ENCODE data around the gene USP35. TPM values are rescaled to one million over a fixed set of nuclear protein-coding genes. Genes with fewer than 3 reads are reported as not detected.

USP35 gene
- polyA plus RNA-seq, 2 of the 4 experiments (the other 2 are of a cell fraction): 3.8 to 5.8 TPM

DNA sequence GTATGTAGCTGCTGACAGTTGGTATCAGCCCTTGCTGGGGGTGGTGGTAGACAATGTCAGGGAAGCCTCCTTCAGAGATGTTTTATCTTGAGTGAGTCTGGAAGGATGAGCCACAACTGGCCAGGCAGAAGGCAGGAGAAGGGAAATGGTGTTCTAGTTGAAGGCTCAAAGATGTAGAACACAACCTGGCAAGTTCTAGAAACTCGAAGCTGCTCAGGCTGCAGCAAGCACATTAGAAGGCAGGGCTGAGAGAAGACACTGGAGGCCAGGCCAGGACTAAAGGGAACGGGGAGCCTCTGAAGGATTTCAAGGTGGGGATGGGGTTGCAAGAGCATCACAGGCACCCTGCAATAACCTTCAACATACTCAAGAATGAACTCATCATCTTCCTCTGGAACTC, 40.4 kb downstream of the USP35 start:
- CTCF ChIA-PET: interaction anchor here (1.0 to 3.4 kb wide), 7 partner anchors 9 to 335 kb away, joined by 3 to 39 read pairs (median 4); no protein-coding TSS in a partner anchor
- H3K4me2 ChIP-seq: no peak overlapping the region
- ATAC-seq: no peak
- no peak overlapping the region for H3K4me3 ChIP-seq
- DNase-seq (ENCODE audit: low read depth in 1 of 2, low spot score in 1 of 2): no peak
- TF ChIP-seq MAX (IDR thresholded peaks at IDR 0.05) (no peak), EP300 (IDR thresholded peaks at IDR 0.05) (no peak), HES2 (IDR thresholded peaks at IDR 0.05) (no peak), POLR2A (IDR thresholded peaks at IDR 0.05; ENCODE audit: low read length) (no peak), CHD2 (IDR thresholded peaks at IDR 0.05; ENCODE audit: low read length, partially characterized antibody) (no peak), REST (IDR thresholded peaks at IDR 0.05) (no peak), RNF2 (IDR thresholded peaks at IDR 0.05; ENCODE audit: borderline replicate concordance, low read depth) (no peak), CHD4 (IDR thresholded peaks at IDR 0.05; ENCODE audit: borderline replicate concordance) (no peak), CBX8 (IDR thresholded peaks at IDR 0.05) (no peak), MAFK (IDR thresholded peaks at IDR 0.05; ENCODE audit: partially characterized antibody) (no peak), TP53 (CRISPR knock-in tag; IDR thresholded peaks at IDR 0.05) (no peak), JUNB (IDR thresholded peaks at IDR 0.05) (no peak), JUN (IDR thresholded peaks at IDR 0.05) (no peak), HDAC2 (IDR thresholded peaks at IDR 0.05) (no peak), HOXB13 (CRISPR knock-in tag; IDR thresholded peaks at IDR 0.05; ENCODE audit: low read depth) (no peak), SMC3 (IDR thresholded peaks at IDR 0.05) (no peak), ZNF302 (CRISPR knock-in tag; IDR thresholded peaks at IDR 0.05) (no peak), EHF (CRISPR knock-in tag; IDR thresholded peaks at IDR 0.05) (no peak), RARB (CRISPR knock-in tag; IDR thresholded peaks at IDR 0.05) (no peak)
- TF ChIP-seq, protein P1, sequence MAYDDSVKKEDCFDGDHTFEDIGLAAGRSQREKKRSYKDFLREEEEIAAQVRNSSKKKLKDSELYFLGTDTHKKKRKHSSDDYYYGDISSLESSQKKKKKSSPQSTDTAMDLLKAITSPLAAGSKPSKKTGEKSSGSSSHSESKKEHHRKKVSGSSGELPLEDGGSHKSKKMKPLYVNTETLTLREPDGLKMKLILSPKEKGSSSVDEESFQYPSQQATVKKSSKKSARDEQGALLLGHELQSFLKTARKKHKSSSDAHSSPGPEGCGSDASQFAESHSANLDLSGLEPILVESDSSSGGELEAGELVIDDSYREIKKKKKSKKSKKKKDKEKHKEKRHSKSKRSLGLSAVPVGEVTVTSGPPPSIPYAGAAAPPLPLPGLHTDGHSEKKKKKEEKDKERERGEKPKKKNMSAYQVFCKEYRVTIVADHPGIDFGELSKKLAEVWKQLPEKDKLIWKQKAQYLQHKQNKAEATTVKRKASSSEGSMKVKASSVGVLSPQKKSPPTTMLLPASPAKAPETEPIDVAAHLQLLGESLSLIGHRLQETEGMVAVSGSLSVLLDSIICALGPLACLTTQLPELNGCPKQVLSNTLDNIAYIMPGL (CRISPR knock-in tag; IDR thresholded peaks at IDR 0.05; ENCODE audit: borderline replicate concordance): no peak
- POLR2A ChIA-PET: no interaction called here
- FAIRE-seq: no peak
- WGBS (ENCODE audit: missing lambda C conversion rate): 82% methylated on average over 2 of the region's 2 CpGs
- no peaks in the 10 kb centered on the region for H3K9me3 ChIP-seq
- no peak overlapping the region for H3K27ac ChIP-seq
- H3K4me1 ChIP-seq: no peaks in the 10 kb centered on the region

GRCh38 chr11:78230161-78230877, 41.6 kb downstream of the USP35 start:
- no peak overlapping the region for H3K4me2 ChIP-seq
- DNase-seq (ENCODE audit: low read depth in 1 of 2, low spot score in 1 of 2) (no peak), FAIRE-seq (no peak), ATAC-seq (no peak)
- POLR2A ChIA-PET: no interaction called here
- WGBS (ENCODE audit: missing lambda C conversion rate): 89% methylated on average over 7 of the region's 7 CpGs
- no peak overlapping the region for H3K4me3 ChIP-seq
- no peaks in the 10 kb centered on the region for H3K4me1 ChIP-seq
- CTCF ChIA-PET: interaction anchor here (3.4 kb wide), 1 partner anchor 334 kb away, joined by 39 read pairs; no protein-coding TSS in a partner anchor
- H3K9me3 ChIP-seq: no peaks in the 10 kb centered on the region
- no peak overlapping the region for H3K27ac ChIP-seq
- no peak for TF ChIP-seq CHD2 (IDR thresholded peaks at IDR 0.05; ENCODE audit: low read length, partially characterized antibody)
- no peak for TF ChIP-seq EHF (CRISPR knock-in tag; IDR thresholded peaks at IDR 0.05)
- no peak for TF ChIP-seq ZFP36 (IDR thresholded peaks at IDR 0.05; ENCODE audit: borderline replicate concordance, partially characterized antibody)
- no peak for TF ChIP-seq PBX3 (IDR thresholded peaks at IDR 0.05)
- TF ChIP-seq POLR2A (IDR thresholded peaks at IDR 0.05; ENCODE audit: low read length): no peak
- no peak for TF ChIP-seq MAZ (IDR thresholded peaks at IDR 0.05; ENCODE audit: borderline replicate concordance, low read depth, low read length)
- no peak for TF ChIP-seq HDAC2 (IDR thresholded peaks at IDR 0.05)
- no peak for TF ChIP-seq TP53 (CRISPR knock-in tag; IDR thresholded peaks at IDR 0.05)
- no peak for TF ChIP-seq HES2 (IDR thresholded peaks at IDR 0.05)
- no peak for TF ChIP-seq CBX8 (IDR thresholded peaks at IDR 0.05)
- no peak for TF ChIP-seq CTCF (IDR thresholded peaks at IDR 0.05)
- no peak for TF ChIP-seq JUN (IDR thresholded peaks at IDR 0.05)
- no peak for TF ChIP-seq TFCP2L1 (CRISPR knock-in tag; IDR thresholded peaks at IDR 0.05)
- no peak for TF ChIP-seq FOSB (CRISPR knock-in tag; IDR thresholded peaks at IDR 0.05)
- TF ChIP-seq KDM5A (IDR thresholded peaks at IDR 0.05): no peak
- TF ChIP-seq CBX2 (IDR thresholded peaks at IDR 0.05; ENCODE audit: borderline replicate concordance, low read depth): no peak
- TF ChIP-seq NFE2L2 (conservative IDR thresholded peaks at IDR 0.05; ENCODE audit: low read length): no peak

Measured in A549 (cell line).